Measurements from ENCODE around the gene SORCS3.

DNA sequence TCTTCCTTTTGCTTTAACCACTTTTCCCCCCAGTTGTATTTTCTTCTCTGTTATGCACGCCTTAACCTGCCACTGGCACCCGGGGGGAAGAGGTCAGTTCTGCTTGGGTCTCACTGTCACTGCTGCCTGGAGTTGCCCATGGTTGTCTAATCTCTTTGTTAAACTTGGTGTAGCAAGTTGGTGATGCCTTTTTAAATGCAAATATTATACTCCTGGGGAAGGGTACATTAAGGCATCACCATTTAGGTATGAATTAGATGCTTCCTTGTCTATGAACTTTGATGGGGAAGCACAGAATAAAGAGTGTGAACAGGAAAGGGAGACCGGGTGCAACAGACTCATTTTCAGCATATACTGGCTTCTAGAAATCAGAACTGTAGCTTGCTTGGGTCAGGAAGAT, 9.1 kb upstream of the SORCS3 start:
- TF ChIP-seq CTCF (IDR thresholded peaks at IDR 0.05) (no peak), POLR2A (IDR thresholded peaks at IDR 0.05) (no peak)

Data from right lobe of liver (tissue), 4 donors.